ENCODE measurements around the gene KARS1.
"Not testable (repeated sequence)": the region's sequence is repeated elsewhere in the genome, so short reads cannot be mapped to it uniquely, and the experiment has no call there.

Gene KARS1

GRCh38 chr16:75624921-75625334, 22.5 kb downstream of the KARS1 start:
- DNase-seq (ENCODE audit: low spot score) = no peak

DNA sequence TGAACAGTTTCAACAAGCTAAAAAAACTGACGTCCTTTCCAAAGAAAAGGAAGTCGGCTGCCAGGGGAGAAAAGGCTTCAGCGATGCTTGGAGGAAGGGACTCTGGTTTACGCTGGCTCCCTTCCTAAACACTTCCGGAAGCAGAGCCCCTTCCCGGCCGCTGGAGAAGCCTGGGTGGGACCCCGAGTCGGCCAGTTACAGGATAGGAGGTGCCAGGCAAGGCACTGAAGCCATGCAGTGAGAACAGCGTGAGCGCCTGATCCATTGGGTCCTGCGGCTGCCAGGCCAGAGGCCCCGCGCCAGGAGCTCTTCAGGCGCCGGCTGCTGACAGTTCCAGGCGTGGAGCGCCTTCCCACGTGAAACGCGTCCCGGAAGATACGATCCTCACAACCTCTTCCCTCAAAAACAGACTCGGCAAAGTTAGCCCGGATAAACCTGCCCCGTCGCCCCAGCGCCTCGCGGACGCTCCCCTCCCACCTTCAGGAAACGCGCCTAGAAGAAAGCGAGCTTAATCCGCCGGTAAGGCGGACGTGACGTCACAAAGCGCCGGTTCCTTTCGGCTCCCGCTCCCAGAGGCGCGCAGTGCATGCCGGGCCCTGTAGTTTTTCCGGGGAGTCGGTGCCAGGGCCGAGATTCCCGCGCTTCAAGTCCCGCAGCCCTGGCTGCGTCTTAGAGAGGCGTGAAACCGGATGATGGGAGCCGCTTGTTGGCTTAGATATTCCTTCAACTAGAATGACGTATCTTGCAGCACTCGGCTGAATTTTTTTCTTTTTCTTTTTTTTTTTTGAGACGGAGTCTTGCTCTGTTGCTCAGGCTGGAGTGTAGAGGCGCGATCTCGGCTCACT, 24.5 kb downstream of the KARS1 start, which contains the start of gene ADAT1:
Gene ADAT1 (minus strand): TSS at position 521 of the 845 bp plus-strand sequence. CDS start 2,482 bp downstream, outside the sequence.
- DNase-seq (ENCODE audit: low spot score) = peak; percentile 96

DNA sequence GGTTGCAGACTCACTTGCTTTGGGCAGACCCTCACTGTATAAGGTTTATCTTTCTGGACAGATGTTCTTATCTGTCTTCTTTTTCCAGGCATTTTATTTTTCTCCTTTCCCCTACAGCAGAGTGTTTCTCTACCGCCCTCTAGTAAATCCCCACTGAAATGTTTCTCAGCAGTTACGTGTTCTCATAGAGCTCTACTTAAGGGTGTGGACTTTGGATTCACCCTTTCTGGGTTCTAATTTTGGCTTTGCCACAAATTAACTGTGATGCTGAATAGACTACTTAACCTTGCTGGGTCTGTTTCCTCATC, 26.3 kb downstream of the KARS1 start:
- peak; percentile 23 for DNase-seq (ENCODE audit: low spot score)

GRCh38 chr16:75620326-75621169, 26.9 kb downstream of the KARS1 start:
- no peak for DNase-seq (ENCODE audit: low spot score)

DNA sequence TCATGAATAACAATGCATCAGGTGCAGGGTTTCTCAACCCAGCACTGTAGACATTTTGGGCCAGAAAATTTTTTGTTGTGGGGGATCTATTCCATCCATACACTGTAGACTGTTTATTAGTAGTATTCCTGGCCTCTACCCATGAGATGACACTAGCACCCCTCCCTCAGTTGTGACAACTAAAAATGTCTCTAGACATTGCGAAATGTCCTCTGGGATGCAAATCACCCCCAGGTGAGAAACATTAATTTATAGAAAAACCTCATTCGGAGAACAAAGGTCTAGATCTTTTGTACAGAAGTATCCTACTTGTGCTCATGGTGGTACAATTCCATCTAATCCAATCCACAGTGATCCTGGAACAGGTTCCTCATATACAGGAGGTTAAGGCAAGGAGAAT, 28.7 kb downstream of the KARS1 start:
- no peak for DNase-seq (ENCODE audit: low spot score)

- no peak for DNase-seq (ENCODE audit: low spot score)
Observed at GRCh38 chr16:75617121-75617520, 30.3 kb downstream of the KARS1 start.

GRCh38 chr16:75616521-75617010, 30.9 kb downstream of the KARS1 start:
- no peak for DNase-seq (ENCODE audit: low spot score)

DNA sequence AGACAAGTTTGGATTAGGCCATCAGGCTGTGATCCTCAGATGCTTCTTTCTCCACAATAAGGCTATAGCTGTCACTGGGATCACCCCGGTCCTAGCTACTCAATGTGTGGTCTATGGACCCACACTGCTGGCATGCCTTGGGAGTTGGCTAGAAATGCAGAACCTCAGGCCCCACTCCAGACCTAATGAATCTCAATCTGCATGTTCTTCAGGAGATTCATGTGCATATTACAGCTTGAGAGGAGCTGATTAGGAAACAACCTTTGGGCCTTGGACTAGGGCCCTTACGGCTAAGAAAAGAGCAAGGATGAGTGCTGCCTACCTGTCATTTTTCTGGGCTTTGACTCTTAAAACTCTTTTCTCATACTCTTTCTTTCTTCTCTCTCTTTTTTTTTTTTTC, 31.8 kb downstream of the KARS1 start:
- no peak for DNase-seq (ENCODE audit: low spot score)

DNA sequence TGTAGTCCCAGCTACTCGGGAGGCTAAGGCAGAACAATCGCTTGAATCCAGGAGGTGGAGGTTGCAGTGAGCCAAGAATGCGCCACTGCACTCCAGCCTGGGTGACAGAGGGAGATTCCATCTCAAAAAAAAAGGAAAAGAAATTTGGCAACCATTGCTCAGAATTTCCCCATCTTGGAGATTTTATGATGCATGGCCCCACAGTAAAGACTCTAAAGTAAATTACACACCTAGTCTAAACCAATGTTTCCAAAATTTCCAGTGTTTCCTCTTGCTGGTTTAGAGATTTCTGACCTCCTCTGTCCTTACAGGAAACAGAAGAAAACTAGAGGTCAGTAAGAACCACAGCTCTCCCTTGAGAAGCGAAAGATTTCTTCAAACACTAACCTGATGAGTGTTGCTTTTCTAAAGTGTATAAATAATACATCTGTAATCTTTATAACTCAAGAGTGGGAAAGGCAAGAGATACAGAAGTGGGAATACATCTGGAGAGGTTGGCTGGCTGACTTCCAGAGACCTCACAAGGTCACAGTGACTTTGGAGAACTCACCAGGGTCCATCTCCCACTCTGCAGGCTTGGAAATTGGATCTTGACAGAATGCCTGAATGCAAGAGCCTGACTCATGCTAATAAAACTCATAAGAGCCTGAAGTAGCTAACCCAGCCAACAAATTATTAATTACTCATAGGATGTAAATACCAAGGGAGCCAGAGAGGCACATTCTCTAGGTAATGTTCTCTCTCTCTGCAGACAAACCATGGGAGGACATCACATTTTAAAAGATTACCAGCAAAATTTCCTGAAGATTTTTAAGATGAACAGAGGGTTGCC, 33.2 kb downstream of the KARS1 start:
- no peak for DNase-seq (ENCODE audit: low spot score)

DNA sequence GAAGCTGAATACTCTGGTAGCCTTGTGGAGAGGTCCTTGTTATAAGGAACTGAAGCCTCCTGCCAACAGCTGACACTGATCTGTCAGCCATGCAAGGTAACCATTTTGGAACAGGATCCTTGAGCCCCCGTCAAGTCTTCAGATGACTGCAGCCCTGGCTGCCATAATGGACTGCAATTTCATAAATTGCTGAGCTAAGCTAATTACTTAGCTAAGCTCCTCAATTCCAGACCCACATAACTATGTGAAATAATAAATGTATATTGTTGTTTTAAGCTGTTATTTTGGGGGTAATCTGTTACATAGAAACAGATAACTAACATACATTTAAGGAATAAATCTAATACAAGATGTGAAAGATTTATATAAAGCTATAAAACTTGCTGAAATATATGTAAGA, 41.0 kb downstream of the KARS1 start:
- DNase-seq (ENCODE audit: low spot score) = no peak

GRCh38 chr16:75603241-75603640, 44.2 kb downstream of the KARS1 start:
- no peak for DNase-seq (ENCODE audit: low spot score)

GRCh38 chr16:75599452-75600277, 47.8 kb downstream of the KARS1 start:
- no peak for DNase-seq (ENCODE audit: low spot score)

- DNase-seq (ENCODE audit: low spot score) = no peak
Observed at GRCh38 chr16:75593825-75594820, 53.3 kb downstream of the KARS1 start.

DNA sequence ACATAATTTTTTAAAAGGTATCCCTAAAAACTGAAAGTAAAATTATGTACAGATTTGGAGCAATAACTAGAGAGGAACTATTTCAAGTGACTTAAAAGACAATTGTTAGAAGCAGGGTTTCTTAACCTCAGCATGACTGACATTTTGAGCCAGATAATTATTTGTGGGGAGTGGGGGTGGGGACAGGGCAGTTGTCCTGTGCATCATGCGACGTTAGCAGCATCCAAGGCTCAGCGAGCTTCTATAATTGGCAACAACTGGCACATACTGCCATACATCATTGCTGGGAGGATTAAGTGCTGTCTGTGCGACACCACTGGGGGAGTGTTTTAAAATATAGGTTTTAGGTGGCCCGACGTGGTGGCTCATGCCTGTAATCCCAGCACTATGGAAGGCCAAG, 54.2 kb downstream of the KARS1 start:
- DNase-seq (ENCODE audit: low spot score) = no peak

DNA sequence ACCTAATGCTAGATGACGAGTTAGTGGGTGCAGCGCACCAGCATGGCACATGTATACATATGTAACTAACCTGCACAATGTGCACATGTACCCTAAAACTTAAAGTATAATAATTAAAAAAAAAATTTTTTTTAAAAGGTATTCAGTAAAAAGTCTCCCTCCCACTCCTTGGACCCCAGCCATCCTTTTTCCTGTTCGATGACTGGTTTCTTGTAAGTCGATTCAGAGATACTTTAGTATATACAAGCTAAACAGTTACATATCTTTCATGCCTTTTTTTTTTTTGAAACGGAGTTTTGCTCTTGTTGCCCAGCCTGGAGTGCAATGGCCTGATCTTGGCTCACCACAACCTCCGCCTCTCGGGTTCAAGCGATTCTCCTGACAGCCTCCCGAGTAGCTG, 55.5 kb downstream of the KARS1 start:
- not testable (repeated sequence) for DNase-seq (ENCODE audit: low spot score)

DNA sequence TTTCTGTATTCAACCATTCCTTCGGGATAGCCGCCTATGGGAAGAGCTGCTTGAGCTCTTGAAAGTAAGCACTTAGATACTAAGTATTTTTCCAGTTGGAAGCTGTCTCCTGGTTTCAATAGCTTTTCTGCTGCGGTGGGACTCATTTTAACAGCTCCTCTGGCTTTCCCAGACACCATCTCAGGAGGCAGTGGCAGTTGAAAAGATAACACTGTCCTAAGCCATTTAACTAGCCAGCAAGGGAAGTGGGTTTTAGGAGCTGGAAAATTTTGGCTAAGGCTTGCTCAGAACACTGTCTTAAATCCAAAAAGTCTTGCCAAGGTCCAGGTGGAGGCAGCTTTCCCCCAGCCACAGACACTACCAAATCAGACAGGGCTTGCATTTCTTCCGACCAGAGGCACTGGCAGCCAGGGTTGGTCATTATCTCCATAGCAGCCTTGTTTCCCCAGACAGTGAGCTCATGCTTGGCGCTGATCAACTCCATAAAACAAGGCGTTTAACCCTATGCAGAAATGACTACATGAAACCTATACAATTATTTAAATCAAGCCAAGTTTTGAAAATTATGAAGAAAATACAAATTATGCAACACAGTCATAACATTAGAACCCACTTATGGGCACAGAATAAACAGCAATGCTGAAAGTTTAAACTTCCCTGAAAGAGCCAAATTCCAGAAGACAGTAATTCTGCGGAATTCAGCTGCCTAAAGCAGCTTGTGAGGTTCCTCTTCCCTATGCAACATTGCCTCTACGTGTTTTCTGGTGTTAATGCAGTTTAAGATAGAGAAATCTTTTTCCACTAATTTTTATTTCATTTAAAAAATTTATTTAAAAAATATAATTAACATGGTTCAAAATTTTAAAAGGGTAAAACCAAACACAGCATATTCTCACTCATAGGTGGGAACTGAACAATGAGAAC, 56.3 kb downstream of the KARS1 start:
- DNase-seq (ENCODE audit: low spot score) = peak; percentile 70

DNA sequence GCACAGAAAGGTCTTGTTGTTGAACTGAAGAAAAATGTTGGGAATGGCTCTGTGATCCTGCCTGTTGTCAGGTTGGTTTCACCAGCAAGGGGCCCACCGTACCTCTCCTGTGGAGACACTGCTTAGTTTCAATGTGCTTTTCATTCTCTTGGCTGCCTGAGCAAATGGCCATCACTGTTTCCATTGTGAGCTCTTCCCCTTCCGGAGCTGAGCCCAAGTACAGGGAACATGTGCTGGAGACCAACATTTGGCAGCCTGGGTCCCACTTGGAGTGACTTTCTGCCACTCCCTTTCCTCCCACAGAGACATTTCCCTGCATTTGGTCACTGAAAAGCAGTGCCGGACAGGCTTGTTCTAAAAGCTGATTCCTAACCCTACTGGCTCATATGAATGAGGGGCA, 58.2 kb downstream of the KARS1 start:
- DNase-seq (ENCODE audit: low spot score) = peak; percentile 48

GRCh38 chr16:75588716-75589115, 58.7 kb downstream of the KARS1 start:
- DNase-seq (ENCODE audit: low spot score) = no peak

DNA sequence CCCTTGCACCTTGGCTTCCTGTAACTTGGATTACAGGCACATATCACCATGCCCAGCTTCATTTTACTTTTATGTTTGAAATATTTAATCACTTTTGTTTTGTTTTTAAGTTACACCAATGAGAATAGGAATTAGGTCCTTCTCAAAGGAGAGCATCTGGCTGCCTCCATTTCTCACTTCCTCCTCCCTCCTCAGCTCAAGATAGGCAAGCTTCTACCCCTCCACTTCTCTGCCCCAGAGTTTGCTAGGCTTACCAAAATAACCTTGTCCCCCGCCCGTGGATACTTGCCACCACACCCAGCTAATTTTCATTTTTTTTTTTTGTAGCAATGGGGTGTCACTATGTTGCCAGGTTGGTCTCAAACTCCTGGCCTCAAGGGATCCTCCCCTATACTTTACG, 63.4 kb downstream of the KARS1 start:
- no peak for DNase-seq (ENCODE audit: low spot score)

All from globus pallidus (tissue), 1 donor.